Endothelial cell of umbilical vein (primary cell): ENCODE results near the gene ZCCHC9.

Experiments
- CTCF ChIP-seq, 2 donors: IDR thresholded peaks; 1 replicate in 1 of 2; 2 replicates in 1 of 2; pipeline ENCODE4 v1.5.1; 2011; ENCODE audit warnings: low read length in 2 of 2, mild to moderate bottlenecking in 2 of 2, moderate library complexity in 2 of 2, control low read depth in 1 of 2, inconsistent platforms in 1 of 2, low read depth in 1 of 2; ENCODE audit not compliant: insufficient read depth in 1 of 2; ENCODE audit errors: extremely low read depth in 1 of 2
- EZH2 ChIP-seq: IDR thresholded peaks from 2 replicates; pipeline ENCODE4 v1.6.1; 2012; ENCODE audit warnings: borderline replicate concordance, low read depth, mild to moderate bottlenecking, moderate library complexity, low read length, inconsistent platforms; ENCODE audit not compliant: severe bottlenecking
- FOS ChIP-seq: IDR thresholded peaks from 2 replicates; pipeline ENCODE4 v1.6.1; 2011; ENCODE audit warnings: mild to moderate bottlenecking, low read length, moderate library complexity, borderline replicate concordance; ENCODE audit not compliant: insufficient read depth
- JUN ChIP-seq: IDR thresholded peaks from 2 replicates; pipeline ENCODE4 v1.6.1; 2011; ENCODE audit warnings: borderline replicate concordance, low read depth; ENCODE audit not compliant: insufficient read length, insufficient read depth
- MAX ChIP-seq: IDR thresholded peaks from 2 replicates; pipeline ENCODE4 v1.6.1; 2011; ENCODE audit not compliant: insufficient read depth, insufficient read length
- POLR2A ChIP-seq: IDR thresholded peaks from 2 replicates; pipeline ENCODE4 v1.6.1; 2012; ENCODE audit warnings: low read depth, mild to moderate bottlenecking, control low read depth, low read length
- POLR2AphosphoS5 ChIP-seq: IDR thresholded peaks from 2 replicates; pipeline ENCODE4 v1.6.1; 2012; ENCODE audit warnings: low read depth, mild to moderate bottlenecking, control low read depth, low read length, moderate library complexity; ENCODE audit not compliant: insufficient read depth

- TF ChIP-seq MAX, result no peak
- no peak for TF ChIP-seq CTCF (IDR thresholded peaks at IDR 0.05; ENCODE audit: extremely low read depth in 1 of 2, insufficient read depth in 1 of 2, low read depth in 1 of 2, low read length in 2 of 2)
- no peak for TF ChIP-seq EZH2
- no peak for TF ChIP-seq POLR2A
- TF ChIP-seq POLR2AphosphoS5, result no peak
- peak; percentile 53 for TF ChIP-seq FOS
- peak; percentile 23 for TF ChIP-seq JUN
Observed at GRCh38 chr5:81268521-81269196, 32.7 kb upstream of the ZCCHC9 start.
